ENCODE measurements around the gene APOL3.
"Not testable (repeated sequence)": the region's sequence is repeated elsewhere in the genome, so short reads cannot be mapped to it uniquely, and the experiment has no call there.

The APOL3 gene

GRCh38 chr22:36160499-36160942 lies at the start of gene APOL3:
TSS of gene APOL3 (minus strand) at chr22:36160755. CDS start at chr22:36149055, 11,700 bp downstream.
- DNase-seq (ENCODE audit: low read depth in 2 of 2, low spot score in 1 of 2) = no peak

GRCh38 chr22:36210224-36210623 lies 49.7 kb upstream of the APOL3 start:
- DNase-seq (ENCODE audit: low read depth in 2 of 2, low spot score in 1 of 2) = no peak

GRCh38 chr22:36209488-36209908 lies 48.9 kb upstream of the APOL3 start:
- DNase-seq (ENCODE audit: low read depth in 2 of 2, low spot score in 1 of 2) = not testable (repeated sequence)

GRCh38 chr22:36208914-36209313 lies 48.4 kb upstream of the APOL3 start:
- DNase-seq (ENCODE audit: low read depth in 2 of 2, low spot score in 1 of 2) = no peak

GRCh38 chr22:36208162-36208765 lies 47.7 kb upstream of the APOL3 start:
- DNase-seq (ENCODE audit: low read depth in 2 of 2, low spot score in 1 of 2) = no peak

GRCh38 chr22:36206255-36206654 lies 45.7 kb upstream of the APOL3 start:
- DNase-seq (ENCODE audit: low read depth in 2 of 2, low spot score in 1 of 2) = no peak

GRCh38 chr22:36205573-36205972 lies 45.0 kb upstream of the APOL3 start:
- not testable (repeated sequence) for DNase-seq (ENCODE audit: low read depth in 2 of 2, low spot score in 1 of 2)

GRCh38 chr22:36204632-36205015 lies 44.1 kb upstream of the APOL3 start:
- DNase-seq (ENCODE audit: low read depth in 2 of 2, low spot score in 1 of 2) = no peak

- DNase-seq (ENCODE audit: low read depth in 2 of 2, low spot score in 1 of 2) = no peak
These were observed 43.6 kb upstream of the APOL3 start for GRCh38 chr22:36204001-36204631.

- not testable (repeated sequence) for DNase-seq (ENCODE audit: low read depth in 2 of 2, low spot score in 1 of 2)
These were observed 42.9 kb upstream of the APOL3 start for GRCh38 chr22:36203441-36203840.

GRCh38 chr22:36202906-36203305 lies 42.4 kb upstream of the APOL3 start:
- DNase-seq (ENCODE audit: low read depth in 2 of 2, low spot score in 1 of 2) = not testable (repeated sequence)

- DNase-seq (ENCODE audit: low read depth in 2 of 2, low spot score in 1 of 2) = no peak
These were observed 41.2 kb upstream of the APOL3 start, which contains the start of gene APOL4 for GRCh38 chr22:36201630-36202319. TSS of gene APOL4 (minus strand) at chr22:36201809. CDS start at chr22:36201734, 75 bp downstream.

GRCh38 chr22:36201025-36201424 lies 40.5 kb upstream of the APOL3 start:
- DNase-seq (ENCODE audit: low read depth in 2 of 2, low spot score in 1 of 2) = not testable (repeated sequence)

- no peak for DNase-seq (ENCODE audit: low read depth in 2 of 2, low spot score in 1 of 2)
These were observed 38.5 kb upstream of the APOL3 start for GRCh38 chr22:36199001-36199551.

- no peak for DNase-seq (ENCODE audit: low read depth in 2 of 2, low spot score in 1 of 2)
These were observed 38.0 kb upstream of the APOL3 start for GRCh38 chr22:36198536-36198935.

- DNase-seq (ENCODE audit: low read depth in 2 of 2, low spot score in 1 of 2) = no peak
These were observed 37.1 kb upstream of the APOL3 start for GRCh38 chr22:36197514-36198146.

- no peak for DNase-seq (ENCODE audit: low read depth in 2 of 2, low spot score in 1 of 2)
These were observed 36.5 kb upstream of the APOL3 start for GRCh38 chr22:36197065-36197440.

- DNase-seq (ENCODE audit: low read depth in 2 of 2, low spot score in 1 of 2) = no peak
These were observed 35.9 kb upstream of the APOL3 start for GRCh38 chr22:36196254-36197064.

GRCh38 chr22:36194971-36195370 lies 34.4 kb upstream of the APOL3 start:
- no peak for DNase-seq (ENCODE audit: low read depth in 2 of 2, low spot score in 1 of 2)

- DNase-seq (ENCODE audit: low read depth in 2 of 2, low spot score in 1 of 2) = no peak
These were observed 33.8 kb upstream of the APOL3 start for GRCh38 chr22:36194385-36194784.

GRCh38 chr22:36193577-36193976 lies 33.0 kb upstream of the APOL3 start:
- no peak for DNase-seq (ENCODE audit: low read depth in 2 of 2, low spot score in 1 of 2)

Data from stimulated activated CD8-positive, alpha-beta memory T cell treated with anti-CD3 and anti-CD28 coated beads, Interleukin-4, amount 100 ng/mL, for 4 hours (primary cell).